H1 (cell line): ENCODE measurements around the gene XKR7. TPM values are rescaled to one million over a fixed set of nuclear protein-coding genes. Genes with fewer than 3 reads are reported as not detected.

Source experiments
- CHD7 ChIP-seq: fragments of 300-600 bp; sonication (generic); IDR thresholded peaks from 2 replicates; pipeline ENCODE4 v1.7.1; 2012; ENCODE audit warnings: low read length, moderate library complexity, mild to moderate bottlenecking, inconsistent platforms; ENCODE audit not compliant: insufficient replicate concordance
- CTCF ChIP-seq, 3 experiments: IDR thresholded peaks; 1 replicate in 2 of 3; 2 replicates in 1 of 3; pipeline versions ENCODE4 v1.5.1 to v1.6.1; 2011; ENCODE audit warnings: low read length in 3 of 3, mild to moderate bottlenecking in 3 of 3, inconsistent platforms in 2 of 3, low read depth in 1 of 3, moderate library complexity in 1 of 3; ENCODE audit not compliant: insufficient read depth in 1 of 3; ENCODE audit errors: control extremely low read depth in 1 of 3
- HDAC6 ChIP-seq: IDR thresholded peaks from one replicate; pipeline ENCODE4 v1.7.1; 2012; ENCODE audit warnings: low read depth, mild to moderate bottlenecking, inconsistent platforms, low read length, moderate library complexity
- MAX ChIP-seq: IDR thresholded peaks from 2 replicates; pipeline ENCODE4 v1.6.1; 2012; ENCODE audit warnings: inconsistent platforms
- POU5F1 ChIP-seq: IDR thresholded peaks from 2 replicates; pipeline ENCODE4 v1.6.1; 2011; ENCODE audit warnings: low read depth, mild to moderate bottlenecking, low read length, moderate library complexity
- TEAD4 ChIP-seq: IDR thresholded peaks from 2 replicates; pipeline ENCODE4 v1.6.1; 2012; ENCODE audit warnings: low read depth, low read length, inconsistent platforms, mixed read lengths
- ZNF274 ChIP-seq: IDR thresholded peaks from 2 replicates; pipeline ENCODE4 v1.7.0; 2012; ENCODE audit warnings: low read length, borderline replicate concordance; ENCODE audit errors: extremely low read depth
- polyA plus RNA-seq, 7 experiments: library from polyadenylated mRNA; depleted of rRNA in 3 of 7; stranded (reverse) in 5 of 7; unstranded in 2 of 7; fragments of >200 nt in 5 of 7; fragments of 200-250 nt in 2 of 7; gene quantifications; 1 replicate in 5 of 7; 2 replicates in 1 of 7; 4 replicates in 1 of 7; pipeline versions ENCODE4 v1.2.1 to v1.2.3, GENCODE V29; 2011 to 2013; ENCODE audit warnings: missing spikeins in 2 of 7, mixed read lengths in 2 of 7
- total RNA-seq: library from RNA; stranded (reverse); fragmentation: NEBNext Ultra II Directional; extraction: Animal tissue kit (Norgen Biotek cat#: 25700); gene quantifications from 2 replicates; pipeline ENCODE4 v1.2.1, GENCODE V29; 2021

XKR7 gene
- total and polyA plus RNA-seq, 2 of the 8 experiments (the other 6 are each of a cell fraction or from before 2014, with no cell fraction given) = 1.8 to 2.4 TPM

- TF ChIP-seq CHD7 = no peak
- no peak for TF ChIP-seq MAX
- no peak for TF ChIP-seq ZNF274
- TF ChIP-seq POU5F1 = no peak
- no peak for TF ChIP-seq CTCF (IDR thresholded peaks at IDR 0.05; ENCODE audit: control extremely low read depth in 1 of 3, insufficient read depth in 1 of 3, low read depth in 1 of 3, low read length in 3 of 3)
- TF ChIP-seq HDAC6 = no peak
- TF ChIP-seq TEAD4 = no peak
Measured at GRCh38 chr20:31962761-31963160, 5.2 kb upstream of the XKR7 start (continued).
